Breast epithelium (tissue), 4 donors: ENCODE data around the gene UGP2. TPM values are rescaled to one million over a fixed set of nuclear protein-coding genes. Genes with fewer than 3 reads are reported as not detected.
A peak's percentile ranks its signal among the peaks of the same experiment; 100 is the strongest.

Experiments used
- DNase-seq, 2 donors: peaks; one replicate each; pipeline ENCODE4 v3.0.0-alpha.2; 2019; ENCODE audit warnings: low spot score in 2 of 2
- H3K27ac ChIP-seq, 2 donors: fragments of 200-600 bp; sonication (generic) in 1 of 2; one replicate each; pipeline ENCODE4 v1.5.1; 2016 to 2019; ENCODE audit warnings: mild to moderate bottlenecking in 1 of 2
- H3K27me3 ChIP-seq, 2 donors: fragments of 200-600 bp; sonication (generic) in 1 of 2; one replicate each; pipeline versions ENCODE4 v1.5.1 to v1.6.0; 2017 to 2019; ENCODE audit warnings: control low read depth in 1 of 2, mild to moderate bottlenecking in 1 of 2
- H3K36me3 ChIP-seq: fragments of 200-600 bp; one replicate; pipeline ENCODE4 v1.5.1; 2019
- H3K4me1 ChIP-seq, 2 donors: fragments of 200-600 bp; sonication (generic); one replicate each; pipeline ENCODE4 v1.5.1; 2016 to 2019; ENCODE audit warnings: control low read depth in 1 of 2
- H3K4me3 ChIP-seq, 3 donors: fragments of 200-600 bp; sonication (generic); 1 replicate in 2 of 3; 2 replicates in 1 of 3; pipeline ENCODE4 v1.5.1; 2016 to 2019; ENCODE audit warnings: mild to moderate bottlenecking in 3 of 3, moderate library complexity in 2 of 3
- H3K9me3 ChIP-seq, 2 donors: fragments of 200-600 bp; sonication (generic) in 1 of 2; one replicate each; pipeline ENCODE4 v1.5.1; 2016 to 2019; ENCODE audit warnings: control low read depth in 1 of 2
- CTCF ChIP-seq, 3 donors: fragments of 450-650 bp; IDR thresholded peaks; one replicate each; pipeline ENCODE4 v1.5.1; 2016 to 2017; ENCODE audit warnings: antibody characterized with exemption in 3 of 3, mild to moderate bottlenecking in 3 of 3, moderate library complexity in 3 of 3
- POLR2A ChIP-seq: fragments of 450-650 bp; IDR thresholded peaks from one replicate; pipeline ENCODE4 v1.6.1; 2016; ENCODE audit warnings: antibody characterized with exemption, mild to moderate bottlenecking, moderate library complexity
- POLR2AphosphoS5 ChIP-seq, 3 donors: sonication (generic); formaldehyde crosslinking; IDR thresholded peaks; one replicate each; pipeline ENCODE4 v1.6.1; 2017; ENCODE audit warnings: antibody characterized with exemption in 3 of 3
- intact Hi-C: fragments of 100-400 bp; cut with DNase I; formaldehyde crosslinking; loops from one replicate; pipeline ENCODE4 v1.15.1; 2023; ENCODE audit warnings: low total_unique reads
- total RNA-seq, 3 donors: library from RNA; depleted of rRNA; stranded (reverse); fragments of >200 nt; gene quantifications; one replicate each; pipeline ENCODE4 v1.1.0, GENCODE V29; 2016

UGP2 gene
- total RNA-seq, 3 donors from 2014 or later: 147 to 337 (median 204) TPM

- TF ChIP-seq POLR2A (no peak), CTCF (IDR thresholded peaks at IDR 0.05) (no peak), POLR2AphosphoS5 (IDR thresholded peaks at IDR 0.05) (no peak)
- intact Hi-C loops: no loop called here
- no peaks in the 10 kb centered on the region for H3K9me3 ChIP-seq
- H3K4me3 ChIP-seq: no peak overlapping the region
- H3K36me3 ChIP-seq: no peaks in the 10 kb centered on the region
- H3K27me3 ChIP-seq: no peaks in the 10 kb centered on the region
- H3K27ac ChIP-seq: no peak overlapping the region
- no peak for DNase-seq
- H3K4me1 ChIP-seq: no peaks in the 10 kb centered on the region
Measured at GRCh38 chr2:63866009-63866709, 24.5 kb downstream of the UGP2 start.

- intact Hi-C loops: no loop called here
- no peak overlapping the region for H3K4me3 ChIP-seq
- no peaks in the 10 kb centered on the region for H3K9me3 ChIP-seq
- DNase-seq: no peak
- H3K27ac ChIP-seq: no peak overlapping the region
- no peaks in the 10 kb centered on the region for H3K27me3 ChIP-seq
- H3K4me1 ChIP-seq: peaks cover 0 to 27% of the 10 kb centered on the region in 2 donors
- H3K36me3 ChIP-seq: no peaks in the 10 kb centered on the region
- TF ChIP-seq POLR2AphosphoS5 (IDR thresholded peaks at IDR 0.05): no peak
- no peak for TF ChIP-seq CTCF (IDR thresholded peaks at IDR 0.05)
- TF ChIP-seq POLR2A: no peak
Measured at GRCh38 chr2:63870679-63871078, 29.0 kb downstream of the UGP2 start.

- peaks cover 9 to 27% of the 10 kb centered on the region in 2 donors for H3K4me1 ChIP-seq
- no peaks in the 10 kb centered on the region for H3K36me3 ChIP-seq
- H3K27ac ChIP-seq: peak overlapping the region; percentile 41 to 68
- no peak overlapping the region for H3K4me3 ChIP-seq
- no peaks in the 10 kb centered on the region for H3K27me3 ChIP-seq
- no peaks in the 10 kb centered on the region for H3K9me3 ChIP-seq
- intact Hi-C loops: no loop called here
- TF ChIP-seq CTCF (IDR thresholded peaks at IDR 0.05): no peak
- TF ChIP-seq POLR2AphosphoS5 (IDR thresholded peaks at IDR 0.05): no peak
- DNase-seq: no peak
Measured at GRCh38 chr2:63871864-63872263, 30.2 kb downstream of the UGP2 start.

GRCh38 chr2:63872571-63873328 lies 31.1 kb downstream of the UGP2 start:
- intact Hi-C loops: no loop called here
- Histone ChIP-seq H3K9me3 (no peaks in the 10 kb centered on the region), H3K27me3 (no peaks in the 10 kb centered on the region), H3K36me3 (no peaks in the 10 kb centered on the region), H3K27ac (peak overlapping the region in 1 of 2 donors; percentile 68), H3K4me3 (no peak overlapping the region), H3K4me1 (peaks cover 9 to 27% of the 10 kb centered on the region in 2 donors)
- DNase-seq: no peak
- TF ChIP-seq POLR2AphosphoS5 (IDR thresholded peaks at IDR 0.05) (no peak), CTCF (IDR thresholded peaks at IDR 0.05) (no peak)
